K562 (cell line): ENCODE measurements around the gene ZNF646. TPM values are rescaled to one million over a fixed set of nuclear protein-coding genes. Genes with fewer than 3 reads are reported as not detected.
A peak's percentile ranks its signal among the peaks of the same experiment; 100 is the strongest.

ENCODE experiments used
- GTF2A2 ChIP-seq: IDR thresholded peaks from 2 replicates; pipeline ENCODE4 v1.6.1; 2016; ENCODE audit warnings: mild to moderate bottlenecking, missing genetic modification characterization, missing compliant biosample characterization
- LEF1 ChIP-seq: fragments of 450-650 bp; IDR thresholded peaks from 2 replicates; pipeline ENCODE4 v1.6.1; 2016; ENCODE audit warnings: mild to moderate bottlenecking
- NFE2 ChIP-seq: IDR thresholded peaks from 2 replicates; pipeline ENCODE4 v1.6.1; 2014; ENCODE audit warnings: antibody characterized with exemption, low read depth
- NRF1 ChIP-seq, 2 experiments: fragments of 450-650 bp; IDR thresholded peaks in 1 of 2; conservative IDR thresholded peaks in 1 of 2; 2 replicates each; pipeline ENCODE4 v1.6.1; 2014; ENCODE audit warnings: mild to moderate bottlenecking in 2 of 2
- PHF20 ChIP-seq: fragments of 450-650 bp; IDR thresholded peaks from 2 replicates; pipeline ENCODE4 v1.6.1; 2018; ENCODE audit not compliant: partially characterized antibody
- RCOR1 ChIP-seq, 2 experiments: IDR thresholded peaks; 2 replicates each; pipeline ENCODE4 v1.6.1; 2012; ENCODE audit warnings: low read depth in 2 of 2, low read length in 2 of 2, borderline replicate concordance in 1 of 2, improper control_type of control experiment in 1 of 2
- SREBF1 ChIP-seq: fragments of 150-350 bp; IDR thresholded peaks from 2 replicates; pipeline ENCODE4 v1.6.1; 2014; ENCODE audit warnings: antibody characterized with exemption, low read depth, low read length, borderline replicate concordance
- TBL1XR1 ChIP-seq, 2 experiments: IDR thresholded peaks; 2 replicates each; pipeline ENCODE4 v1.6.1; 2012; ENCODE audit warnings: improper control_type of control experiment in 2 of 2, low read length in 2 of 2, mild to moderate bottlenecking in 1 of 2
- ZC3H4 ChIP-seq: sonication (generic); formaldehyde crosslinking; IDR thresholded peaks from 2 replicates; pipeline ENCODE4 v1.9.0; 2021; ENCODE audit warnings: missing genetic modification reagents, borderline replicate concordance
- ZFP1 ChIP-seq: fragments of 450-650 bp; formaldehyde crosslinking; IDR thresholded peaks from 2 replicates; pipeline ENCODE4 v1.4.0; 2020; ENCODE audit warnings: mild to moderate bottlenecking, mixed read lengths
- ZFP30 ChIP-seq: fragments of 250-450 bp; sonication (Bioruptor Pico); IDR thresholded peaks from 2 replicates; pipeline ENCODE4 v1.8.0; 2022; ENCODE audit warnings: moderate library complexity, mild to moderate bottlenecking, inconsistent platforms, borderline replicate concordance
- ZNF316 ChIP-seq: fragments of 450-650 bp; IDR thresholded peaks from 2 replicates; pipeline ENCODE4 v1.6.1; 2016
- ZNF354B ChIP-seq: fragments of 250-450 bp; sonication (Bioruptor Pico); IDR thresholded peaks from 2 replicates; pipeline ENCODE4 v1.4.0; 2020
- ZSCAN29 ChIP-seq: fragments of 450-650 bp; IDR thresholded peaks from 2 replicates; pipeline ENCODE4 v1.6.1; 2017
- polyA plus RNA-seq, 8 experiments: library from polyadenylated mRNA; depleted of rRNA in 4 of 8; stranded (reverse) in 5 of 8; unstranded in 3 of 8; fragments of >200 nt; fragmentation: Nextera tagmentation in 2 of 8; fragmentation: Illumina TruSeq in 1 of 8; extraction: Ambion mirVana in 2 of 8; extraction: Trizol in 1 of 8; gene quantifications; 2 replicates each; pipeline versions ENCODE4 v1.2.1 to v1.2.3, GENCODE V29; 2011 to 2014; ENCODE audit warnings: inconsistent platforms in 1 of 8, missing spikeins in 1 of 8
- total RNA-seq, 7 experiments: library from RNA; depleted of rRNA in 6 of 7; stranded (reverse); fragments of >200 nt in 6 of 7; fragmentation: Illumina TruSeq in 2 of 7; extraction: Trizol in 2 of 7; gene quantifications; 2 replicates each; pipeline versions ENCODE4 v1.2.1 to v1.2.3, GENCODE V29; 2011 to 2021; ENCODE audit warnings: low replicate concordance in 1 of 7
- TF ChIP-seq, protein P1 (sequence below): IDR thresholded peaks from 2 replicates; pipeline ENCODE4 v1.6.1; 2011; ENCODE audit warnings: borderline replicate concordance, low read depth, mild to moderate bottlenecking, moderate library complexity, low read length; ENCODE audit not compliant: insufficient read depth, poor library complexity, severe bottlenecking
- TF ChIP-seq, protein P2 (sequence below): sonication (generic); formaldehyde crosslinking; IDR thresholded peaks from 2 replicates; pipeline ENCODE4 v1.8.0; 2022; ENCODE audit warnings: mild to moderate bottlenecking, missing genetic modification reagents
- TF ChIP-seq, protein P3 (sequence below): fragments of 250-450 bp; sonication (Bioruptor Pico); IDR thresholded peaks from 2 replicates; pipeline ENCODE4 v1.5.0; 2021

Gene ZNF646
- total and polyA plus RNA-seq, 9 of the 15 experiments (the other 6 are each of a cell fraction or from before 2014, with no cell fraction given): 0.08 to 20.6 (median 8.0) TPM

DNA sequence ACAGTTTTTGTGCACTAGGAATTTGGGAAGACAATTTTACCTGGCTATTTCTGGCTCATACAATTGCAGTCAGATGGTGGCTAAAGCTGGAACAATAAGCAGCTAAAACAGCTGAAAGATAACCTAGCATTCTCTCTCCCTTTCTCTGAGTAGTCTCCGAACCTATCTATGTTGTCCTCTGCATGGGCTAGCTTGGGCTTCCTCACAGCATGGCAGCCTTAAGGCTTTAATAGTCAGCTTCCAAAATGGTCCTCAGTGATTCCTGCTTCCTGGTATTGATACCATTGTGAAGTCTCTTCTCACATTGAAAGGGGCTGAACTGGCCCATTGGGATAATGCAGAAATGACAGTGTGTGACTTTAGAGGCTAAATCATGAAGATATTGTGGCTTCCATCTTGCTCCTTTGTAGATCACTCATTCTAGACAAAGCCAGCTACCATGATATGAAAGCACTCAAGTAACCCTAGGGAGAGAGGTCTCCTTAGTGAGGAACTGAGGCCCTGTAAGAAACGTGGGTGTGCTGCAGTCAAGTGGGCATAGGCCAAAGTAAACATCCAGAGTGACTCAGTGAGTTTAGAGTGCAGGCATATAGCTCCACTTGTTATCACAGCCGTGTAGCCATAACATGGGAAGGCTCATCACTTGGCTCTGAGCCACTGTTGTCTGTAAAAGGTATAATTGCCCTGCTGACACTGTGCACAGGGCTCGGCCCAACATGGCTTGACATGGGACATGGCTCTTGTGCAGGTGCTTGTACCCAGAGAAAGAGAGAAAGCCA lies 25.8 kb downstream of the ZNF646 start (continued):
- TF ChIP-seq, protein P1, sequence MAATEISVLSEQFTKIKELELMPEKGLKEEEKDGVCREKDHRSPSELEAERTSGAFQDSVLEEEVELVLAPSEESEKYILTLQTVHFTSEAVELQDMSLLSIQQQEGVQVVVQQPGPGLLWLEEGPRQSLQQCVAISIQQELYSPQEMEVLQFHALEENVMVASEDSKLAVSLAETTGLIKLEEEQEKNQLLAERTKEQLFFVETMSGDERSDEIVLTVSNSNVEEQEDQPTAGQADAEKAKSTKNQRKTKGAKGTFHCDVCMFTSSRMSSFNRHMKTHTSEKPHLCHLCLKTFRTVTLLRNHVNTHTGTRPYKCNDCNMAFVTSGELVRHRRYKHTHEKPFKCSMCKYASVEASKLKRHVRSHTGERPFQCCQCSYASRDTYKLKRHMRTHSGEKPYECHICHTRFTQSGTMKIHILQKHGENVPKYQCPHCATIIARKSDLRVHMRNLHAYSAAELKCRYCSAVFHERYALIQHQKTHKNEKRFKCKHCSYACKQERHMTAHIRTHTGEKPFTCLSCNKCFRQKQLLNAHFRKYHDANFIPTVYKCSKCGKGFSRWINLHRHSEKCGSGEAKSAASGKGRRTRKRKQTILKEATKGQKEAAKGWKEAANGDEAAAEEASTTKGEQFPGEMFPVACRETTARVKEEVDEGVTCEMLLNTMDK: no peak
- no peak for TF ChIP-seq ZC3H4 (CRISPR knock-in tag)
- TF ChIP-seq ZFP30 (CRISPR knock-in tag): no peak
- TF ChIP-seq SREBF1: no peak
- no peak for TF ChIP-seq LEF1
- TF ChIP-seq NFE2: peak; percentile 57; the same call in 1 of the 2 replicates
- TF ChIP-seq, protein P2, sequence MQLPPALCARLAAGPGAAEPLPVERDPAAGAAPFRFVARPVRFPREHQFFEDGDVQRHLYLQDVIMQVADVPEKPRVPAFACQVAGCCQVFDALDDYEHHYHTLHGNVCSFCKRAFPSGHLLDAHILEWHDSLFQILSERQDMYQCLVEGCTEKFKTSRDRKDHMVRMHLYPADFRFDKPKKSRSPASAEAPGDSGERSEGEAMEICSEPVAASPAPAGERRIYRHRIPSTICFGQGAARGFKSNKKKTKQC: no peak
- TF ChIP-seq, protein P3, sequence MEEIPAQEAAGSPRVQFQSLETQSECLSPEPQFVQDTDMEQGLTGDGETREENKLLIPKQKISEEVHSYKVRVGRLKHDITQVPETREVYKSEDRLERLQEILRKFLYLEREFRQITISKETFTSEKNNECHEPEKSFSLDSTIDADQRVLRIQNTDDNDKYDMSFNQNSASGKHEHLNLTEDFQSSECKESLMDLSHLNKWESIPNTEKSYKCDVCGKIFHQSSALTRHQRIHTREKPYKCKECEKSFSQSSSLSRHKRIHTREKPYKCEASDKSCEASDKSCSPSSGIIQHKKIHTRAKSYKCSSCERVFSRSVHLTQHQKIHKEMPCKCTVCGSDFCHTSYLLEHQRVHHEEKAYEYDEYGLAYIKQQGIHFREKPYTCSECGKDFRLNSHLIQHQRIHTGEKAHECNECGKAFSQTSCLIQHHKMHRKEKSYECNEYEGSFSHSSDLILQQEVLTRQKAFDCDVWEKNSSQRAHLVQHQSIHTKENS: no peak
- peak in 1 of 2 experiments; percentile 18; a peak in 1 of 4 replicates for TF ChIP-seq RCOR1 (IDR thresholded peaks at IDR 0.05; ENCODE audit: borderline replicate concordance in 1 of 2, low read depth in 2 of 2, low read length in 2 of 2)
- TF ChIP-seq ZSCAN29: no peak
- TF ChIP-seq TBL1XR1 (IDR thresholded peaks at IDR 0.05; ENCODE audit: low read length in 2 of 2): 0 out of 4 replicates have a peak, but pooled peaks of 1 of the 2 experiments have one; percentile 24
- TF ChIP-seq GTF2A2 (tag): no peak
- TF ChIP-seq ZNF354B (CRISPR knock-in tag): no peak
- TF ChIP-seq NRF1 (conservative IDR thresholded peaks at IDR 0.05 in 1 of 2, IDR thresholded peaks at IDR 0.05 in 1 of 2): no peak
- no peak for TF ChIP-seq PHF20
- no peak for TF ChIP-seq ZFP1
- peak; percentile 28; the same call in 1 of the 2 replicates for TF ChIP-seq ZNF316
